Lower leg skin (tissue), 3 donors: ENCODE data around the gene SIX5.

Source experiments
- CTCF ChIP-seq, 3 donors: fragments of 450-650 bp; IDR thresholded peaks; one replicate each; pipeline ENCODE4 v1.5.1; 2016; ENCODE audit warnings: antibody characterized with exemption in 3 of 3, mild to moderate bottlenecking in 3 of 3, moderate library complexity in 2 of 3
- POLR2A ChIP-seq, 2 donors: fragments of 450-650 bp; IDR thresholded peaks; one replicate each; pipeline ENCODE4 v1.6.1; 2016 to 2017; ENCODE audit warnings: antibody characterized with exemption in 2 of 2, mild to moderate bottlenecking in 1 of 2, moderate library complexity in 1 of 2

GRCh38 chr19:45812297-45812696 is 43.2 kb upstream of the SIX5 start:
- TF ChIP-seq POLR2A (IDR thresholded peaks at IDR 0.05) (no peak), CTCF (IDR thresholded peaks at IDR 0.05) (no peak)
